Pancreas (tissue), 10 donors: Measurements from ENCODE around the gene VTA1. TPM values are rescaled to one million over a fixed set of nuclear protein-coding genes. Genes with fewer than 3 reads are reported as not detected.

Experiments used
- ATAC-seq, 4 donors: fragments of 200-7000 bp; cut with Tn5 transposase; one replicate each; pipeline versions ENCODE4 v1.8.0 to v1.9.1; 2020; ENCODE audit warnings: mild to moderate bottlenecking in 4 of 4, moderate library complexity in 4 of 4
- DNase-seq, 6 donors: peaks; one replicate each; pipeline ENCODE4 v3.0.0-alpha.2; 2020
- FAIRE-seq: peaks from 2 replicates; lab custom pipeline; 2012; peaks lifted over from hg19 to GRCh38; lab: Jason Lieb, UNC
- H3K27ac ChIP-seq, 4 donors: fragments of 200-600 bp; sonication (generic); 1 replicate in 3 of 4; 2 replicates in 1 of 4; pipeline versions ENCODE4 v1.5.0 to v1.8.0; 2020
- H3K27me3 ChIP-seq, 4 donors: fragments of 200-600 bp; one replicate each; pipeline ENCODE4 v1.8.0; 2021
- H3K36me3 ChIP-seq, 3 donors: fragments of 200-600 bp; sonication (generic) in 1 of 3; one replicate each; pipeline versions ENCODE4 v1.5.0 to v1.8.0; 2020 to 2021
- H3K4me1 ChIP-seq, 3 donors: fragments of 200-600 bp; one replicate each; pipeline ENCODE4 v1.8.0; 2021
- H3K4me3 ChIP-seq, 4 donors: fragments of 200-600 bp; sonication (generic) in 2 of 4; one replicate each; pipeline versions ENCODE4 v1.5.0 to v1.8.0; 2020 to 2021
- H3K9me3 ChIP-seq, 4 donors: fragments of 200-600 bp; one replicate each; pipeline ENCODE4 v1.8.0; 2021
- WGBS, 2 donors: extraction: QIAGEN DNeasy Blood & Tissue Kit; methylation state at CpG; one replicate each; pipeline ENCODE4 v1.1.7; 2013; 5-methylcytosine and 5-hydroxymethylcytosine counted together
- intact Hi-C, 3 donors: fragments of 100-400 bp; cut with DNase I; formaldehyde crosslinking; loops; one replicate each; pipeline versions ENCODE4 v1.11.1 to v1.14.2; 2022
- polyA plus RNA-seq, 2 donors: library from polyadenylated mRNA; stranded (reverse); fragments of 200-250 nt; gene quantifications; one replicate each; pipeline ENCODE4 v1.2.3, GENCODE V29; 2013
- total RNA-seq, 6 donors: library from RNA; stranded (reverse); fragmentation: NEBNext Ultra II Directional in 4 of 6; extraction: Animal tissue kit (Norgen Biotek cat#: 25700) in 4 of 6; gene quantifications; one replicate each; pipeline versions ENCODE4 v1.2.1 to v1.2.4, GENCODE V29; 2021 to 2023
- TF ChIP-seq, protein P1 (sequence below), 4 donors: fragments of 200-600 bp; sonication (generic) in 3 of 4; IDR thresholded peaks; one replicate each; pipeline versions ENCODE4 v1.5.0 to v1.8.0; 2021; ENCODE audit warnings: antibody characterized with exemption in 4 of 4
- donor health status: healthy with polysubstance abuse.
- donor health status: DM: no; HTN: no; CAD: no; lungs with moderate emphysema.
- donor health status: DM: no; HTN: no; CAD: no.
- donor health status: control.
- donor health status: control.
- donor health status: Bipolar disorder and iron deficiency.
- donor health status: DM: yes; HTN: yes; CAD: no.
- donor health status: DM: no; HTN: no; CAD: no.
- donor health status: DM: no; HTN: no; CAD: no.
- donor health status: DM: yes; HTN: yes; CAD: no.

Gene VTA1
- total and polyA plus RNA-seq, 8 donors, result 6.2 to 20.3 (median 14.1) TPM

DNA sequence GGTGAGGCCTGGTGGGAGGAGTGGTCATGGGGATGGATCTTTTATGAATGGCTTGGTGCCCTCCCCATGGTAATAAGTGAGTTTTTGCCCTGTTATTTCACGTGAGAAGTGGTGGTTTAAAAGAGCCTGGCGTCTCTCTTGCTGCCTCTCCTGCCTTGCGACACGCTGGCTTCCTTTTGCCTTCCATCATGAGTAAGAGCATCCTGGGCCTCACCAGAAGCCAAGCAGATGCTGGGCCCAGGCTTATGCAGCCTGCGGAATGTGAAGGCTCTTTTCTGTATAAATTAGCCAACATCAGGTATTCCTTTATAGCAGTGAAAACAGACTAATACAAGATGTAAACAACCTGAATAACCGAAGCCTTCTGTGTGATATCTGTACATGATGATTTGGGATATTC is 27.6 kb downstream of the VTA1 start:
- Histone ChIP-seq H3K4me1 (no peaks in the 10 kb centered on the region), H3K4me3 (no peak overlapping the region), H3K27me3 (no peaks in the 10 kb centered on the region), H3K36me3 (peaks cover 0 to 6% (median 0%) of the 10 kb centered on the region in 3 donors), H3K9me3 (peaks cover 0 to 4% (median 0%) of the 10 kb centered on the region in 4 donors), H3K27ac (no peak overlapping the region)
- ATAC-seq (no peak), FAIRE-seq (no peak), DNase-seq (no peak)
- WGBS, 2 donors, result 91 to 94% methylated on average over 6 of the region's 6 CpGs
- intact Hi-C loops, result no loop called here
- TF ChIP-seq, protein P1, sequence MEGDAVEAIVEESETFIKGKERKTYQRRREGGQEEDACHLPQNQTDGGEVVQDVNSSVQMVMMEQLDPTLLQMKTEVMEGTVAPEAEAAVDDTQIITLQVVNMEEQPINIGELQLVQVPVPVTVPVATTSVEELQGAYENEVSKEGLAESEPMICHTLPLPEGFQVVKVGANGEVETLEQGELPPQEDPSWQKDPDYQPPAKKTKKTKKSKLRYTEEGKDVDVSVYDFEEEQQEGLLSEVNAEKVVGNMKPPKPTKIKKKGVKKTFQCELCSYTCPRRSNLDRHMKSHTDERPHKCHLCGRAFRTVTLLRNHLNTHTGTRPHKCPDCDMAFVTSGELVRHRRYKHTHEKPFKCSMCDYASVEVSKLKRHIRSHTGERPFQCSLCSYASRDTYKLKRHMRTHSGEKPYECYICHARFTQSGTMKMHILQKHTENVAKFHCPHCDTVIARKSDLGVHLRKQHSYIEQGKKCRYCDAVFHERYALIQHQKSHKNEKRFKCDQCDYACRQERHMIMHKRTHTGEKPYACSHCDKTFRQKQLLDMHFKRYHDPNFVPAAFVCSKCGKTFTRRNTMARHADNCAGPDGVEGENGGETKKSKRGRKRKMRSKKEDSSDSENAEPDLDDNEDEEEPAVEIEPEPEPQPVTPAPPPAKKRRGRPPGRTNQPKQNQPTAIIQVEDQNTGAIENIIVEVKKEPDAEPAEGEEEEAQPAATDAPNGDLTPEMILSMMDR (IDR thresholded peaks at IDR 0.05), result no peak

DNA sequence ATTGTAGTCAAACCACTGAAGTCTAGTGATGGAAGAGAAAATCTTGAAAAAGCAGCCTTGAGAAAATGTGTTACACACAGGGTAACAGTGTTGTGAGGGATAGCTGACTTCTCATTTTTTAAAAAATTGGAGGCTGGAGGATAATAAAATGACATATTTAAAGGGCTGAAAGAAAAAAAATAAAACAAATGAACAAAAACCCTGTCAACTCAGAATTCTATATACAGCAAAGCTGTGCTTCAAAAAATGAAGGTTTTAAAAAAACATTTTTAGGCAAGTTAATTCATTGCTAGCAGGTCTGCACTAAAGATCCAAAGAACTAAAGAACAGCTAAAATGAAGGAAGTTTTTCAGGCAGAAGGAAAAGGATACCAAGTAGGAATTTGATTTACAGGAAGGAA is 31.1 kb downstream of the VTA1 start:
- Histone ChIP-seq H3K27me3 (no peaks in the 10 kb centered on the region), H3K4me3 (no peak overlapping the region), H3K4me1 (no peaks in the 10 kb centered on the region), H3K27ac (no peak overlapping the region), H3K9me3 (peaks cover 0 to 4% (median 0%) of the 10 kb centered on the region in 4 donors), H3K36me3 (no peaks in the 10 kb centered on the region)
- TF ChIP-seq, protein P1 (IDR thresholded peaks at IDR 0.05), result no peak
- DNase-seq, result no peak
- no peak for FAIRE-seq
- ATAC-seq, result no peak
- intact Hi-C loops, result no loop called here

DNA sequence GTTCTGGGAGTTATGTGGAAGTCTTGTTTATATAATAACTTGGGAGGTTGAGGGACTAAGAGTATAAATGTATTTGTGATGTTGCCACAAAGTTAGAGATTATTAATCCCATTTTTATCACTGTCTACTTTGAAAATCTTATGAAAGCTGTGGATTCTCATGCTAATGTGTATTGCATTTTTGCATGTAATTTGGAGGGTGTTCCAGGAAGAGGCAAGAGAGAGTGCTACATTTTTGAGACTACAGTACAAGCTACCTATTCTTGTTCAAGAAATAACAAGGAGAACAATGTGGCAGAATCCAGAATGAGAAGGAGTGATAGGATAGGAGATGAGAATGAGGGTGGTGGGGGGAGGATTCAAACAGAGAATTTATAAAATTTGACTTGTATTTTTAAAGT is 34.9 kb downstream of the VTA1 start:
- Histone ChIP-seq H3K4me1 (no peaks in the 10 kb centered on the region), H3K4me3 (no peak overlapping the region), H3K36me3 (no peaks in the 10 kb centered on the region), H3K27ac (no peak overlapping the region), H3K9me3 (peaks cover 0 to 4% (median 0%) of the 10 kb centered on the region in 4 donors), H3K27me3 (no peaks in the 10 kb centered on the region)
- DNase-seq (no peak), ATAC-seq (no peak), FAIRE-seq (no peak)
- TF ChIP-seq, protein P1 (IDR thresholded peaks at IDR 0.05), result no peak
- intact Hi-C loops, result no loop called here

DNA sequence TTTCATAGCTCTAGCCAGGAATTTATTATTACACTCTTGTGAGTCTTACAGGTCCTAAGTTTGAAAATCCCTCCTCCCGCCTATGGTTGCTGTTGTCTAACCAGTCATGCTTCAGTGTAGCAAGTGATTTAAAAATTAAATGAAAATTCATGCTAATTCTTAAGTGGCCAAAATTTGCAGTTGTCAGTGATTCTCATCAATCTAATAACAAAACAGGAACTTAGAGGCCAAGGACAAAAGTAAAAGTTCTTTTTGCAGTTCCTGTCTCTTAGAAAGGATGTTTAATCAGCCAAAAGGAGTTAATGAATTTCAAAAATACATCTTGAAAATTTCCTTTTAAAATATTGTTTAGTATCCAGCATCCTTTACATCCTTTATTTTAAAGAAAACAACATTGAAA is 36.3 kb downstream of the VTA1 start:
- intact Hi-C loops, result no loop called here
- no peak for ATAC-seq
- TF ChIP-seq, protein P1 (IDR thresholded peaks at IDR 0.05), result no peak
- FAIRE-seq, result no peak
- no peaks in the 10 kb centered on the region for H3K36me3 ChIP-seq
- no peak overlapping the region for H3K4me3 ChIP-seq
- peaks cover 0 to under 1% (median 0%) of the 10 kb centered on the region in 4 donors for H3K9me3 ChIP-seq
- WGBS, 2 donors, result 90 to 93% methylated on average over 1 of the region's 1 CpG
- no peaks in the 10 kb centered on the region for H3K4me1 ChIP-seq
- no peaks in the 10 kb centered on the region for H3K27me3 ChIP-seq
- no peak for DNase-seq
- no peak overlapping the region for H3K27ac ChIP-seq

DNA sequence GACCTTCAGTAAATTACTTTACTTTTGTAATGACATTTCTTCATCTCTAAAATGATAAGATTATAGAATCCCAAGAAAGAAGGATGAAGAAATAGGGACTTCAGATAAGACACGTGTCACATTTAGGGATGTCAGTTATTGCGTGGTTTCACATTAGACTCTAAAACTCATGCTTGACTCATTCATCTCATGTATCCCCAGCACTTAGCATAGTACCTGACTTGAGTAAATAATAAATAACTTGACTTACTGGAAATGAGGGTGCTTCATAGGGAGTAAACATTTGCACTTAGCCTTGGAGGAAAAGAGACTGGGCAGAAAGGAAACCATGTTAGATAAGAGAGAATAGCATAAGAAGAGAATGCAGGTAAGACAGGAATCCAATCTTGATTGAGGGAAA is 37.2 kb downstream of the VTA1 start:
- no peaks in the 10 kb centered on the region for H3K9me3 ChIP-seq
- H3K27me3 ChIP-seq, result no peaks in the 10 kb centered on the region
- no peak overlapping the region for H3K4me3 ChIP-seq
- ATAC-seq (peak in 1 of 4 donors; percentile 47), DNase-seq (no peak), FAIRE-seq (no peak)
- H3K4me1 ChIP-seq, result no peaks in the 10 kb centered on the region
- 86 to 98% methylated on average over 2 of the region's 2 CpGs for WGBS, 2 donors
- no peak overlapping the region for H3K27ac ChIP-seq
- TF ChIP-seq, protein P1 (IDR thresholded peaks at IDR 0.05), result no peak
- no peaks in the 10 kb centered on the region for H3K36me3 ChIP-seq
- intact Hi-C loops, result no loop called here
